Fibroblast of villous mesenchyme (primary cell): ENCODE data around the gene LBX2. TPM values are rescaled to one million over a fixed set of nuclear protein-coding genes. Genes with fewer than 3 reads are reported as not detected.
A peak's percentile ranks its signal among the peaks of the same experiment; 100 is the strongest.

ENCODE experiments used
- DNase-seq: peaks from one replicate; pipeline ENCODE4 v3.0.0-alpha.2; 2010; ENCODE audit warnings: low read depth
- H3K4me3 ChIP-seq: 2 replicates; pipeline ENCODE4 v1.5.1; 2011; ENCODE audit warnings: low read depth, mild to moderate bottlenecking, low read length
- total RNA-seq: library from RNA; depleted of rRNA; stranded (reverse); fragments of >200 nt; gene quantifications from 2 replicates; pipeline ENCODE4 v1.2.3, GENCODE V29; 2012
- TF ChIP-seq, protein P1 (sequence below): IDR thresholded peaks from 2 replicates; pipeline ENCODE4 v1.5.1; 2012; ENCODE audit warnings: low read depth, mild to moderate bottlenecking, low read length; ENCODE audit not compliant: insufficient read depth

The LBX2 gene
- total RNA-seq, 1 donor, result 1.3 TPM

DNA sequence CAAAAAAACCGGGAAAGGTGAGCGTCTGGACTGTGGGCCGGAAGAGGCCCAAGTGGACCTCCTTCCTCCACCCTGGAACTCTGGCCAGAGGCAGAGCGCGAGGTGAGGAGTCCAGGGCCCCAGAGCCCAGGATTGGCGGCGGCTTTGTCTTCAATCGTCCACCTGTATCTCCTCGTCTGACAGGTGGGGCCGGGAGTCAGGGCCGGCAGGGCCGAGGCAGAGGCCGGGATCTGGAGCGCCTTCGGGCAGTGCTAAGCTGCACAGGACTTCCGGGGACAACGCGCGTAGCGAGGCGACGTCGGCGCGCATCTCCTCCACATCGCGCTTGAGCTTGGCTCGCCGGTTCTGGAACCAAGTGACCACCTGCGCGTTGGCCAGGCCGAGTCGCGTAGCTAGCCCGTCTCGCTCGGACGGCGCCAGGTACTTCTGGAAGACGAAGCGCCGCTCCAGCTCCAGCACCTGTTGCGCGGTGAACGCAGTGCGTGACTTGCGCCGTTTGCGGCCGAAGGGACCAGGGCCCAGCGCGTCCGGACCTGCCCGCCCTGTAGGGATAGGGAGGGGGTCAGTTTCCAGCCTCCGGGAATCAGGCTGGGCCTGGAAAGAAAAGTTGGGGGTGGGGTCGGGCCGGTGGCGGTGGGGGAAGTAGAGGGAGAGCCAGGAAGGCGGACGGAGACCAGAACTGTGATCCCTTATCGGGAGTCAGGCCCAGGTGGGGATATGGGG, 1.5 kb downstream of the LBX2 start:
- no peak for DNase-seq
- TF ChIP-seq, protein P1, sequence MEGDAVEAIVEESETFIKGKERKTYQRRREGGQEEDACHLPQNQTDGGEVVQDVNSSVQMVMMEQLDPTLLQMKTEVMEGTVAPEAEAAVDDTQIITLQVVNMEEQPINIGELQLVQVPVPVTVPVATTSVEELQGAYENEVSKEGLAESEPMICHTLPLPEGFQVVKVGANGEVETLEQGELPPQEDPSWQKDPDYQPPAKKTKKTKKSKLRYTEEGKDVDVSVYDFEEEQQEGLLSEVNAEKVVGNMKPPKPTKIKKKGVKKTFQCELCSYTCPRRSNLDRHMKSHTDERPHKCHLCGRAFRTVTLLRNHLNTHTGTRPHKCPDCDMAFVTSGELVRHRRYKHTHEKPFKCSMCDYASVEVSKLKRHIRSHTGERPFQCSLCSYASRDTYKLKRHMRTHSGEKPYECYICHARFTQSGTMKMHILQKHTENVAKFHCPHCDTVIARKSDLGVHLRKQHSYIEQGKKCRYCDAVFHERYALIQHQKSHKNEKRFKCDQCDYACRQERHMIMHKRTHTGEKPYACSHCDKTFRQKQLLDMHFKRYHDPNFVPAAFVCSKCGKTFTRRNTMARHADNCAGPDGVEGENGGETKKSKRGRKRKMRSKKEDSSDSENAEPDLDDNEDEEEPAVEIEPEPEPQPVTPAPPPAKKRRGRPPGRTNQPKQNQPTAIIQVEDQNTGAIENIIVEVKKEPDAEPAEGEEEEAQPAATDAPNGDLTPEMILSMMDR, result no peak
- H3K4me3 ChIP-seq, result peak overlapping the region; percentile 57

DNA sequence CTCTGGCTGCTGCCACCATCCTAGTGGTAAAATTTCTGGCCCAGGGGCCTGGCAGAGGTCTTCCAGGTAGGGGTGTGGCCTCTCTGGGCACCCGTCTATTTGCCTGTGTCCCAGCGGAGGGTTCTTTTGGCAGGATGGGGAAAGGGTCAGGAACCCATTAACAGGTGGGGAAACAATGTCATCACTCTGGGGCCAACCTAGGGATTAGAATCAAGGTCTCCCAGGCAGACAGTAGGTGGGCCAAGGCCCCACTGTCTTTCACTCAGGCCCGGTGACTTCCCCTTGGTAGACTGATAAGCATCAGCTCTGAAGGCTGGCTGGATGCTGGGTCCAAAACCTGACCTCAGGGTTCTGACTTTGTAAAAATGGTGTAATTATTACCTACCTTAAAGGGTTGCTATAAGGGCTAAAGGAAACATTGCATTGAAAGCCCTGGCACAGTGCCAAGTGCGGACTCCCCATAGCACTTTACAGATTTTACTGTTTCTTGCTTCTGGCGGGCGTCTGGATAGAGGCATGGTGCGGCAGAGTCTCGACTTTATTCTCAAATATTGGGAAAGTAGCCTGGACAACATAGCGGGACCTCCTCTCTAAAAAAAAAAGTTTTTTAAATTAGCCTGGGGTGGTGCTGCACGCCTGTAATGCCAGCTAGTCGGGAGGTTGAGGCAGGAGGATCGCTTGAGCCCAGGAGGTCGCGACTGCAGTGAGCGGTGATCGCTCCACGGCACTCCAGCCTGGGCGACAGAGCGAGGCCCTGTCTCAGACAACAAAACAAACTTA, 2.2 kb downstream of the LBX2 start:
- no peak overlapping the region for H3K4me3 ChIP-seq
- DNase-seq, result no peak
- TF ChIP-seq, protein P1, result no peak

DNA sequence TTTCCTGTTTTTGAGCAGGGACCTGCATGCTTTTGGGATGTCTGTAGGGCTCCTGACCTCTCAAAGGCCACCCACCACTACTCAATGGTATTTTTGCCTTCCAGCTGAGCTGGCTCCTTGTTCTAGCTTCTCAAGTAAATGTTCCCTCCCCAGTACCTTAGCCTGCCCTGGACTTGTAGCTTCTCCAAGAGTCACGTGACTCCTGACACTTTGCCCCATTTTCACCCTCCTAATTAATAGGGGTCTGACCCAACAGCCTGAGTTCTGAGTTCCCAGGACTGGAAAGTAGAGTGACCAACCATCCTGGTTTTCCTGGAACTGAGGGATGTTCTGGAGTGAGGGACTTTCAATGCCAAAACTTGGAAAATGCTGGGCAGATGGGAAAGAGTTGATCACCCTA, 4.0 kb downstream of the LBX2 start:
- no peak overlapping the region for H3K4me3 ChIP-seq
- DNase-seq, result no peak
- TF ChIP-seq, protein P1, result no peak

DNA sequence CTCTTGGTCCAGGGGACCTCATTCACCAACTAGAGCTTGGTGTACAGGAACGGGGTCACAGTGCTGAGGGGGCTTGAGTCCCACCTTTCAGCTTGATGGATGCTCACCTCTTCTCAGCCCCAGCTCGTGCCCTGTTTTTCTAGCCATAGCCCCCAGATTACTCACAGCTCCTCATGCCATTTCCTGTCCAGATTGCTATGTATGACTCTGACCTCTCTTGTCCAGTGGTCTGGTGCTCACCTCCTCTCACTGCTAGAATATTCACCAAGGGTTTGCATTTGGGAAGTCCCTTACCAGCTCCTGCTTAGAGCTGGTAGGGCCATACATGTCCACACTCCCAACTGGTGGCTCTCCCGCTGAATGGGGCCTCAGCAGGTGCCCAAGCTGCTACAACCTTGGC, 5.9 kb downstream of the LBX2 start:
- DNase-seq, result no peak

DNA sequence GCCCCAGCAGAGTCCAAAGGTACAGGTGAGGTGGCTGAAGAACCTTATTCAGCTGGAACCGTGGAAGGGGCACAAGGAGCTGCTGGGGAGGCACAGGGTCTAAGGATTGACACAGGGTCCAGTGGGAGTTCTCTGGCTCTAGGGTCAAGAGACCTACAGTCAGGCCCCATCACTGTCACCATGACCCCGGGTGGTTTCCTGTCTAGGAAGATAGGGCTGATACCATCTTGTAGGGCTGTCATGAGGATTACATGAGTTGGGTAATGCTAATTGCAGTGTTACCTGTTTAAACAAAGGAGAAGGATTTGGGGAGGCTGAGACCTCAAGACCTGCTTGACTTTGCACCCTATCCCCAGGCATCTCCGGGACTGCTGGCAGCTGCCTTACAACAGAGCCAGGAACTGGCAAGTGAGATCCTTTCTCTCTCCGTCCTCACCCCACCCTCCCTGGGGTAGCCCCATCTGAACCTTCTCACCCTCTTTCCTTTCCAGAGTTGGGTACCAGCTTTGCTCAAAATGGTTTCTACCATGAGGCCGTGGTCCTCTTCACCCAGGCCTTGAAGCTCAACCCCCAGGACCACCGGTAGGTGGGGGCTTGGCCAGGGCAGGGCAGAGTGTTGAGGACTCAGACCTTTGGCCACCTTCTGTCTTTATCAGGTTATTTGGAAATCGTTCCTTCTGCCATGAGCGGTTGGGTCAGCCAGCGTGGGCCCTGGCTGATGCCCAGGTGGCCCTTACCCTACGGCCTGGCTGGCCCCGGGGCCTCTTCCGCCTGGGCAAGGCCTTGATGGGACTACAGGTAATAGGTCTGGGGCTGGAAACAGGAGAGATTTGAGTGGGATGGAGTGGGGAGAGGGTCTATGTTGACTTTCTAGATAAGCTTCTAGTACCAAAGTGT, 7.5 kb downstream of the LBX2 start:
- TF ChIP-seq, protein P1, result no peak
- DNase-seq, result no peak
- H3K4me3 ChIP-seq, result no peak overlapping the region

More for the DNA sequence above, 5.9 kb downstream of the LBX2 start:
- no peak overlapping the region for H3K4me3 ChIP-seq
- TF ChIP-seq, protein P1, result no peak

DNA sequence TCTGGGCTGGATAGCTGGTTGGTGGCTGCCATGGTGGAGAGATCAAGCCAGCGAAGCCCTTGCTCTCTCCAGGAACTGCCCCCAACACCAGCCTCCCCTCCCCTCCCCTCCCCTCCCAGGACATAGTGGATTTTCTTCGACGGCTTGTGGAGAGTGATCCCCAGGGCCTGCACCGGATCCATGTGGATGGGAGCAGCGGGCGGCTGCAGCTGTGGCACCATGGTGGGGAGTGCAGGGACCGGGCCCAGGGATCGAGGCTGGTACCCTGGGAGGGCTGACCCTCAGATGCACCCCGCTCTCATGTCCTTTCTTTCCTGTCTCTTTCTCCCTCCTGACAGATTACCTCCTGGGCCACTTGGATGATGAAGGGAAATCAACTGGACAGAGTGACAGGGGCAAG, 9.5 kb downstream of the LBX2 start:
- TF ChIP-seq, protein P1, result no peak
- no peak for DNase-seq
- H3K4me3 ChIP-seq, result no peak overlapping the region
